ENCODE measurements around the gene PCDHB14.
"Not testable (repeated sequence)": the region's sequence is repeated elsewhere in the genome, so short reads cannot be mapped to it uniquely, and the experiment has no call there.

Gene PCDHB14

GRCh38 chr5:141223112-141223783, at the start of gene PCDHB14:
Gene PCDHB14, plus strand, starts transcription at chr5:141223343. Its CDS starts 163 bp downstream, at chr5:141223506.
- peak within 1 kb of the TSS; percentile 17 for H3K4me3 ChIP-seq (ENCODE audit: low read length)
- peak; percentile 25 for DNase-seq (ENCODE audit: low read depth)
- TF ChIP-seq CTCF (IDR thresholded peaks at IDR 0.05; ENCODE audit: insufficient read depth, low read depth, low read length, missing control alignments), result no peak

DNA sequence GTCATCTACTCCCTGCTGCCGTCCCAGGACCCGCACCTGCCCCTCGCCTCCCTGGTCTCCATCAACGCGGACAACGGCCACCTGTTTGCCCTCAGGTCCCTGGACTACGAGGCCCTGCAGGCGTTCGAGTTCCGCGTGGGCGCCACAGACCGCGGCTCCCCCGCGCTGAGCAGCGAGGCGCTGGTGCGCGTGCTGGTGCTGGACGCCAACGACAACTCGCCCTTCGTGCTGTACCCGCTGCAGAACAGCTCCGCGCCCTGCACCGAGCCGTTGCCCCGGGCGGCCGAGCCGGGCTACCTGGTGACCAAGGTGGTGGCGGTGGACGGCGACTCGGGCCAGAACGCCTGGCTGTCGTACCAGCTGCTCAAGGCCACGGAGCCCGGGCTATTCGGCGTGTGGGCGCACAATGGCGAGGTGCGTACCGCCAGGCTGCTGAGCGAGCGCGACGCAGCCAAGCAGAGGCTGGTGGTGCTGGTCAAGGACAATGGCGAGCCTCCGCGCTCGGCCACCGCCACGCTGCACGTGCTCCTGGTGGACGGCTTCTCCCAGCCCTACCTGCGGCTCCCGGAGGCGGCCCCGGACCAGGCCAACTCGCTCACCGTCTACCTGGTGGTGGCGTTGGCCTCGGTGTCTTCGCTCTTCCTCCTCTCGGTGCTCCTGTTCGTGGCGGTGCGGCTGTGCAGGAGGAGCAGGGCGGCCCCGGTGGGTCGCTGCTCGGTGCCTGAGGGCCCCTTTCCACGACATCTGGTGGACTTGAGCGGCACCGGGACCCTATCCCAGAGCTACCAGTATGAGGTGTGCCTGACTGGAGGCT, 48.6 kb upstream of the PCDHB14 start:
- not testable (repeated sequence) for DNase-seq (ENCODE audit: low read depth); H3K4me3 ChIP-seq (ENCODE audit: low read length)

DNA sequence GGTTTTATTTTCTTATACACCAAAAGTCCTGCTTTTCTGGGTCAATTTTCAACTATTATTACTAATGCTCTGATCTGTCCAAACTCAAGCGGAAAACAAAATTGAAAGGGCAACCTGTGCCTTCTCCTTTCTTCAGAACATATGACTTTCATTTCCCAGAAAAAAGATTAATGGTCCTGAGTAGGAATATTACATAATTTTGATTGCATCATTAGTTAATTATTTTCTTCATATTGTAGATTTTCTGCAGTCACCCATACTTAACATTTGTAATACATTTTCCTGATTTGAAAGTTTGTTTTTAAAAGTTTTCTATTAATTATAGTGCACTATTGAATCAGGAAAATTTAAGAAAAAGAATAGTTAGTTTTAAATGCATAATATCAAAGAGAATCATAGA, 47.2 kb upstream of the PCDHB14 start:
- H3K4me3 ChIP-seq (ENCODE audit: low read length), result no peak overlapping the region
- DNase-seq (ENCODE audit: low read depth), result no peak
- no peak for TF ChIP-seq CTCF (IDR thresholded peaks at IDR 0.05; ENCODE audit: insufficient read depth, low read depth, low read length, missing control alignments)

DNA sequence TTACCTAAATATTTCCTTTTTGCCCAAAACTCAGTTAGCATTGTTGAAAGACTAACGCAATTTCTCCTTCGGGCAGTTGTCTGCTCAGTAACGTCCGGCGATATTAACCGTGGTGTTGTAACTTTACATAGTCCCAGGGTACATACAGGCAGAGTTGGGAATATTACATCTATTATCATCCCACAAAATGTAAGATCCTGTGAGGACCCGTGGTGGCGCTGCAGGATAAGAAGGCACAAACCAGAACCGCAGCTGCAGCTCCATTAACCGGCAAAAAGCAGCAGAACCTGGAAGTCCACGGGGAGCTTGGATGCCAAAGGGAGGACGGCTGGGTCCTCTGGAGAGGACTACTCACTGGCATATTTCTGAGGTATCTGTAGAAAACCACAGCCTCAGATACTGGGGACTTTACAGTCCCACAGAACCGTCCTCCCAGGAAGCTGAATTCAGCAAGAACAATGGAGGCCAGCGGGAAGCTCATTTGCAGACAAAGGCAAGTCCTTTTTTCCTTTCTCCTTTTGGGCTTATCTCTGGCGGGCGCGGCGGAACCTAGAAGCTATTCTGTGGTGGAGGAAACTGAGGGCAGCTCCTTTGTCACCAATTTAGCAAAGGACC, 45.5 kb upstream of the PCDHB14 start, which contains the start of gene PCDHB8:
TSS of gene PCDHB8 (plus strand) at position 214 of the 615 bp plus-strand sequence. CDS start at position 459, 245 bp downstream.
- not testable (repeated sequence) for H3K4me3 ChIP-seq (ENCODE audit: low read length); DNase-seq (ENCODE audit: low read depth)

DNA sequence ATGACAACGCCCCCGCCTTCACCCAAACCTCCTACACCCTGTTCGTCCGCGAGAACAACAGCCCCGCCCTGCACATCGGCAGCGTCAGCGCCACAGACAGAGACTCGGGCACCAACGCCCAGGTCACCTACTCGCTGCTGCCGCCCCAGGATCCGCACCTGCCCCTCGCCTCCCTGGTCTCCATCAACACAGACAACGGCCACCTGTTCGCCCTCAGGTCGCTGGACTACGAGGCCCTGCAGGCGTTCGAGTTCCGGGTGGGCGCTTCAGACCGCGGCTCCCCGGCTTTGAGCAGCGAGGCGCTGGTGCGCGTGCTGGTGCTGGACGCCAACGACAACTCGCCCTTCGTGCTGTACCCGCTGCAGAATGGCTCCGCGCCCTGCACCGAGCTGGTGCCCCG, 43.8 kb upstream of the PCDHB14 start:
- not testable (repeated sequence) for H3K4me3 ChIP-seq (ENCODE audit: low read length); DNase-seq (ENCODE audit: low read depth)

- not testable (repeated sequence) for H3K4me3 ChIP-seq (ENCODE audit: low read length); DNase-seq (ENCODE audit: low read depth)
These were observed 43.3 kb upstream of the PCDHB14 start for GRCh38 chr5:141179876-141180275.

DNA sequence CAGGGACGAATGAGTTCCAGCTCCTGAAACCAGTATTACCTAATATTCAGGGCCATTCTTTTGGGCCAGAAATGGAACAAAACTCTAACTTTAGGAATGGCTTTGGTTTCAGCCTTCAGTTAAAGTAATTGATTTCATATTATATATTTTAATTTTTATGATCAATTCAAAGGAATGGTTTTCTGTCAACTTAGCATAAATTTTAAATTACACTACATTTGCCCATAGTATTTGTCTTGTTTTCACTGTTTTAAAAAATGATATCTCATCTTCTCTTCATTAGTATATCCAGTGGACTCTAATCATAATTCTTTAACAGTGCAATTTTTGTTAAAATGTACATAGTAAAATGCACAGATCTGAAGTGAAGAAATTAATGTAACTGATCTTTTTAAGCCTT, 42.8 kb upstream of the PCDHB14 start:
- no peak for DNase-seq (ENCODE audit: low read depth)
- H3K4me3 ChIP-seq (ENCODE audit: low read length), result no peak overlapping the region
- TF ChIP-seq CTCF (IDR thresholded peaks at IDR 0.05; ENCODE audit: insufficient read depth, low read depth, low read length, missing control alignments), result no peak

- no peak within 1 kb of the TSS for H3K4me3 ChIP-seq (ENCODE audit: low read length)
- no peak for DNase-seq (ENCODE audit: low read depth)
- no peak for TF ChIP-seq CTCF (IDR thresholded peaks at IDR 0.05; ENCODE audit: insufficient read depth, low read depth, low read length, missing control alignments)
These were observed 40.9 kb upstream of the PCDHB14 start, which contains the start of gene PCDHB16 for GRCh38 chr5:141182248-141182647. Gene PCDHB16, plus strand, starts transcription at chr5:141182387. Its CDS starts 173 bp downstream, at chr5:141182560.

- DNase-seq (ENCODE audit: low read depth); H3K4me3 ChIP-seq (ENCODE audit: low read length): not testable (repeated sequence)
These were observed 38.9 kb upstream of the PCDHB14 start for GRCh38 chr5:141184117-141184855.
